ENCODE measurements around the gene DHRS4L2. TPM values are rescaled to one million over a fixed set of nuclear protein-coding genes. Genes with fewer than 3 reads are reported as not detected.
A peak's percentile ranks its signal among the peaks of the same experiment; 100 is the strongest.

The DHRS4L2 gene
- total and polyA plus RNA-seq, 10 of the 15 experiments (the other 5 are each of a cell fraction or from before 2014, with no cell fraction given) = 2.8 to 49.3 (median 21.8) TPM

DNA sequence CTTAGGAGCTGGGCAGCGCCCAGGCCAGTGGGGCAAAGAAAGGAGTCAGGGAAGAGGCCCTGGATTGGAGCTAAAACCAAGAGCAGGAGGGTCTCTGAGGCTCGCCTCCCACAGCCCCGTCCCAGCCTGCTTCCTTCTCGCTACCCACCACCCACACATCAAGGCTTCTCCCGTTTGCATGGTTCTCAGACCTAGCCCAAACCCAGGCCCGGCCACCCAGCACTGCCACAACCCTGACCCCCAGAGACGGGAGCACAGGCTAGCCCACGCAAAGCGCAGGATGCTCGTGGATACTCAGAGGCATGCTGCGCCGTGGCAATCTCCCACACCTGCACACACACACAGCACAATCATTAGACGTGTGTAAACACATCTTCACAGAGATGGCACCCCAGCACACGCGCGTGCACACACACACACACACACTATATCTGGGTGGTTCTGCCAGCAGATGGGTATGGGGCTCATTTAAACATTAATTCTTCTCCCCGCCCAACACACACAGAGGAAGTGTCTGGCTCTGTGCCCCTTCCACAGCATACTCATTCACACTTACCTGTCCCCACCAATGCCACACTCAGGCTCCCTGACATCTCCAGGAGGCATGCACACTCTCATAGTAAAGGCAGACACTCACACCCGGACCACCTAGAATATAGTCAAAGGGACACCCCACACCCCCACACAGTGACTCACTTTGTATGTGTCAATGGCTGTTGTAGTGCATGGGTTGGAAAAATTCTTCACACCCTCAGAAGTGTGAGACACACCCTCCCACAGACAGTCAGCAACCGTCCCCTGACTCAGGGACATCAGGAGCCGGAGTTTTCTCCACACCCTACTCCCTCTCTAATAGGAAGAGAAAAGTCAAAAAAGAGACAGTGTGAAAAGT, 64.2 kb downstream of the DHRS4L2 start:
- no peak for DNase-seq (ENCODE audit: low read depth, low spot score)

More for the DNA sequence above, 64.2 kb downstream of the DHRS4L2 start:
- H3K9ac ChIP-seq (ENCODE audit: control insufficient read depth, insufficient read depth, low read length) = no peak overlapping the region
- H3K4me2 ChIP-seq (ENCODE audit: control insufficient read depth, insufficient read depth) = peak overlapping the region; percentile 99
- H3K4me3 ChIP-seq = peak overlapping the region; percentile 74
- RAD21 ChIA-PET (ENCODE audit: unreplicated experiment) = interaction anchor here (0.5 to 2.1 kb wide), 4 partner anchors 10 to 746 kb away, joined by 3 to 6 read pairs (median 4); partner anchors contain the start of gene BCL2L2
- H3K4me1 ChIP-seq (ENCODE audit: control insufficient read depth, insufficient read depth, low read length) = peaks cover 23% of the 10 kb centered on the region
- no peaks in the 10 kb centered on the region for H3K9me3 ChIP-seq (replicated peaks; ENCODE audit: control insufficient read depth, insufficient read depth, low read length)
- BruUV-seq (replicated peaks) = no TSS peak
- no peak for FAIRE-seq
- SMC1A ChIA-PET (ENCODE audit: uncharacterized antibody, unreplicated experiment) = interaction anchor here (0.6 to 1.8 kb wide), 5 partner anchors 8 to 56 kb away, joined by 3 to 5 read pairs (median 4); no protein-coding TSS in a partner anchor
- no peaks in the 10 kb centered on the region for H4K20me1 ChIP-seq (ENCODE audit: control insufficient read depth, insufficient read depth)
- no peak for ATAC-seq
- H3K27me3 ChIP-seq (replicated peaks in 1 of 2; ENCODE audit: control insufficient read depth in 2 of 2, insufficient read depth in 2 of 2, low read length in 1 of 2) = peaks cover 0 to 3% of the 10 kb centered on the region in 2 experiments; a peak in 1 of 4 replicates
- intact Hi-C loops (cut with micrococcal nuclease; ENCODE audit: unreplicated experiment) = loop anchor here (2.0 kb wide), 1 partner anchor 38 kb away; no protein-coding TSS in a partner anchor
- no peak overlapping the region for H2AFZ ChIP-seq (ENCODE audit: control insufficient read depth, low read depth, low read length)
- WGBS (ENCODE audit: insufficient coverage, insufficient replicate concordance, low lambda C conversion rate, missing lambda C conversion rate) = 53% methylated on average over 20 of the region's 20 CpGs
- TF ChIP-seq BCL3 (IDR thresholded peaks at IDR 0.05; ENCODE audit: borderline replicate concordance, insufficient read depth, low read depth, low read length, poor library complexity, severe bottlenecking) (no peak), FOXK2 (IDR thresholded peaks at IDR 0.05) (0 out of 2 replicates have a peak, but pooled peaks have one; percentile 0), CBX3 (IDR thresholded peaks at IDR 0.05; ENCODE audit: borderline replicate concordance, low read depth) (no peak), MYC (IDR thresholded peaks at IDR 0.05; ENCODE audit: insufficient read depth, insufficient read length, insufficient replicate concordance, low read length, severe bottlenecking) (no peak), IKZF1 (conservative IDR thresholded peaks at IDR 0.05) (peak; percentile 31; the same call in 1 of the 2 replicates), CHD2 (IDR thresholded peaks at IDR 0.05; ENCODE audit: borderline replicate concordance, low read depth, low read length) (no peak), GABPA (IDR thresholded peaks at IDR 0.05; ENCODE audit: low read depth) (no peak), GATAD2B (conservative IDR thresholded peaks at IDR 0.05; ENCODE audit: low read depth) (no peak), TCF7 (IDR thresholded peaks at IDR 0.05; ENCODE audit: borderline replicate concordance) (no peak), HSF1 (IDR thresholded peaks at IDR 0.05; ENCODE audit: low read depth, low read length) (no peak)
- TF ChIP-seq, protein P1, sequence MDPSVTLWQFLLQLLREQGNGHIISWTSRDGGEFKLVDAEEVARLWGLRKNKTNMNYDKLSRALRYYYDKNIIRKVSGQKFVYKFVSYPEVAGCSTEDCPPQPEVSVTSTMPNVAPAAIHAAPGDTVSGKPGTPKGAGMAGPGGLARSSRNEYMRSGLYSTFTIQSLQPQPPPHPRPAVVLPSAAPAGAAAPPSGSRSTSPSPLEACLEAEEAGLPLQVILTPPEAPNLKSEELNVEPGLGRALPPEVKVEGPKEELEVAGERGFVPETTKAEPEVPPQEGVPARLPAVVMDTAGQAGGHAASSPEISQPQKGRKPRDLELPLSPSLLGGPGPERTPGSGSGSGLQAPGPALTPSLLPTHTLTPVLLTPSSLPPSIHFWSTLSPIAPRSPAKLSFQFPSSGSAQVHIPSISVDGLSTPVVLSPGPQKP (IDR thresholded peaks at IDR 0.05; ENCODE audit: low read depth, low read length) = no peak
- TF ChIP-seq, protein P2, sequence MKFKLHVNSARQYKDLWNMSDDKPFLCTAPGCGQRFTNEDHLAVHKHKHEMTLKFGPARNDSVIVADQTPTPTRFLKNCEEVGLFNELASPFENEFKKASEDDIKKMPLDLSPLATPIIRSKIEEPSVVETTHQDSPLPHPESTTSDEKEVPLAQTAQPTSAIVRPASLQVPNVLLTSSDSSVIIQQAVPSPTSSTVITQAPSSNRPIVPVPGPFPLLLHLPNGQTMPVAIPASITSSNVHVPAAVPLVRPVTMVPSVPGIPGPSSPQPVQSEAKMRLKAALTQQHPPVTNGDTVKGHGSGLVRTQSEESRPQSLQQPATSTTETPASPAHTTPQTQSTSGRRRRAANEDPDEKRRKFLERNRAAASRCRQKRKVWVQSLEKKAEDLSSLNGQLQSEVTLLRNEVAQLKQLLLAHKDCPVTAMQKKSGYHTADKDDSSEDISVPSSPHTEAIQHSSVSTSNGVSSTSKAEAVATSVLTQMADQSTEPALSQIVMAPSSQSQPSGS (IDR thresholded peaks at IDR 0.05; ENCODE audit: low read length) = no peak
- H3K36me3 ChIP-seq (ENCODE audit: control insufficient read depth in 2 of 2, insufficient read depth in 2 of 2, low read length in 1 of 2) = no peaks in the 10 kb centered on the region
- H3K27ac ChIP-seq (ENCODE audit: control insufficient read depth, insufficient read depth) = no peak overlapping the region
- CTCF ChIA-PET = interaction anchor here (0.6 to 6.3 kb wide), 6 partner anchors 9 to 123 kb away, joined by 3 to 197 read pairs (median 5); partner anchors contain the start of gene PCK2
- in situ Hi-C loops (cut with MboI) = no loop called here
- H3K79me2 ChIP-seq (ENCODE audit: control insufficient read depth, insufficient read depth, low read length) = no peaks in the 10 kb centered on the region
- POLR2A ChIA-PET = interaction anchor here (0.6 to 0.8 kb wide), 3 partner anchors 55 to 73 kb away, joined by 3 to 5 read pairs (median 3); no protein-coding TSS in a partner anchor
